HepG2 (cell line): ENCODE measurements around the gene LYZL1. TPM values are rescaled to one million over a fixed set of nuclear protein-coding genes. Genes with fewer than 3 reads are reported as not detected.

Experiments
- ATAC-seq: fragments of 200-7000 bp; cut with Tn5 transposase; 3 replicates; pipeline ENCODE4 v1.9.1; 2020; ENCODE audit warnings: mild to moderate bottlenecking, moderate library complexity
- BruUV-seq: library from RNA; stranded (reverse); fragments of 400-500 nt; replicated peaks from 2 replicates; lab custom pipeline; 2021; lab: Mats Ljungman, UMichigan
- CTCF ChIA-PET: fragments of 300-600 bp; formaldehyde crosslinking; extraction: SDS; loops from one replicate; lab custom pipeline; 2021; ENCODE audit warnings: low total read pairs, inconsistent platforms, low intra/inter-chr PET ratio; lab: Yijun Ruan, JAX
- POLR2A ChIA-PET: fragments of 350-600 bp; sonication (Branson Sonifier 250); formaldehyde crosslinking; loops from one replicate; lab custom pipeline; 2020; ENCODE audit warnings: antibody characterized with exemption, inconsistent platforms; lab: Yijun Ruan, JAX
- DNase-seq: peaks from one replicate; pipeline ENCODE4 v3.0.0-alpha.2; 2015; ENCODE audit warnings: low spot score
- FAIRE-seq: peaks from 3 replicates; lab custom pipeline; 2011; peaks lifted over from hg19 to GRCh38; lab: Jason Lieb, UNC
- H2AFZ ChIP-seq: one replicate; pipeline ENCODE4 v1.6.1; 2011; ENCODE audit warnings: low read length, inconsistent platforms
- H3K27ac ChIP-seq: fragments of 300-600 bp; 3 replicates; pipeline ENCODE4 v1.8.0; 2011; ENCODE audit warnings: mixed run types, mild to moderate bottlenecking, mixed read lengths, low read length, inconsistent platforms; ENCODE audit not compliant: insufficient read depth; ENCODE audit errors: extremely low read length
- H3K27me3 ChIP-seq, 2 experiments: fragments of 200-600 bp in 1 of 2; 2 replicates in 1 of 2; 3 replicates in 1 of 2; pipeline versions ENCODE4 v1.6.0 to v1.8.0; 2011; ENCODE audit warnings: low read length in 2 of 2, mild to moderate bottlenecking in 2 of 2, moderate library complexity in 2 of 2, inconsistent platforms in 1 of 2; ENCODE audit not compliant: insufficient read depth in 2 of 2, control insufficient read depth in 1 of 2
- H3K36me3 ChIP-seq, 2 experiments: fragments of 200-600 bp in 1 of 2; replicated peaks in 1 of 2; 2 replicates in 1 of 2; 3 replicates in 1 of 2; pipeline versions ENCODE4 v1.5.1 to v1.8.0; 2011; ENCODE audit warnings: low read length in 2 of 2, inconsistent platforms in 1 of 2; ENCODE audit not compliant: insufficient read depth in 2 of 2, control insufficient read depth in 1 of 2
- H3K4me1 ChIP-seq: 2 replicates; pipeline ENCODE4 v1.5.1; 2012; ENCODE audit warnings: low read length, inconsistent platforms; ENCODE audit not compliant: insufficient read depth
- H3K4me2 ChIP-seq: 2 replicates; pipeline ENCODE4 v1.6.0; 2011; ENCODE audit warnings: low read depth, low read length, inconsistent platforms
- H3K4me3 ChIP-seq, 3 experiments: fragments of 200-600 bp in 1 of 3; sonication (generic), shearing (Covaris generic) in 1 of 3; replicated peaks in 1 of 3; 2 replicates each; pipeline ENCODE4 v1.5.1; 2011 to 2016; ENCODE audit warnings: low read length in 3 of 3, inconsistent platforms in 2 of 3, low read depth in 2 of 3, mild to moderate bottlenecking in 2 of 3, control low read depth in 1 of 3, mixed read lengths in 1 of 3; ENCODE audit not compliant: insufficient read depth in 1 of 3
- H3K79me2 ChIP-seq: one replicate; pipeline ENCODE4 v1.6.1; 2011; ENCODE audit warnings: low read length, inconsistent platforms; ENCODE audit not compliant: insufficient read depth
- H3K9ac ChIP-seq: 2 replicates; pipeline ENCODE4 v1.6.0; 2011; ENCODE audit warnings: mild to moderate bottlenecking, low read depth, low read length, inconsistent platforms; ENCODE audit not compliant: insufficient read depth
- H3K9me3 ChIP-seq: 2 replicates; pipeline ENCODE4 v1.5.1; 2012; ENCODE audit warnings: mild to moderate bottlenecking, low read length
- H4K20me1 ChIP-seq: 2 replicates; pipeline ENCODE4 v1.6.0; 2011; ENCODE audit warnings: inconsistent platforms, mild to moderate bottlenecking, low read length, moderate library complexity; ENCODE audit not compliant: insufficient read depth
- FOXC1 ChIP-seq: sonication (generic); formaldehyde crosslinking; IDR thresholded peaks from 2 replicates; pipeline ENCODE4 v1.8.0; 2022; ENCODE audit warnings: mild to moderate bottlenecking, missing genetic modification reagents, borderline replicate concordance
- FOXM1 ChIP-seq: sonication (generic); formaldehyde crosslinking; IDR thresholded peaks from 2 replicates; pipeline ENCODE4 v1.5.0; 2020; ENCODE audit warnings: missing genetic modification reagents
- HNRNPK ChIP-seq: fragments of 200-400 bp; formaldehyde crosslinking; IDR thresholded peaks from 2 replicates; pipeline ENCODE4 v1.6.1; 2018; ENCODE audit warnings: low read length, low read depth, moderate library complexity, mild to moderate bottlenecking; ENCODE audit not compliant: poor library complexity, severe bottlenecking
- JARID2 ChIP-seq: sonication (generic); formaldehyde crosslinking; IDR thresholded peaks from 2 replicates; pipeline ENCODE4 v1.8.1; 2023; ENCODE audit warnings: missing genetic modification reagents, inconsistent platforms; ENCODE audit not compliant: insufficient replicate concordance
- MAFG ChIP-seq: sonication (generic); formaldehyde crosslinking; IDR thresholded peaks from 2 replicates; pipeline ENCODE4 v1.5.1; 2020; ENCODE audit warnings: mild to moderate bottlenecking, missing genetic modification reagents
- NFE2L2 ChIP-seq: fragments of 150-350 bp; IDR thresholded peaks from 2 replicates; pipeline ENCODE4 v1.6.1; 2014; ENCODE audit warnings: low read length
- PCBP2 ChIP-seq: fragments of 200-400 bp; formaldehyde crosslinking; optimal IDR thresholded peaks from 2 replicates; pipeline ENCODE3; 2018; ENCODE audit warnings: low read length, low read depth; ENCODE audit not compliant: poor library complexity, severe bottlenecking
- SIN3B ChIP-seq: fragments of 150-350 bp; IDR thresholded peaks from 2 replicates; pipeline ENCODE4 v1.6.1; 2014; ENCODE audit warnings: low read length
- TCF7 ChIP-seq: sonication (generic); IDR thresholded peaks from 2 replicates; pipeline ENCODE4 v1.6.1; 2016; ENCODE audit warnings: antibody characterized with exemption, low read depth
- ZNF550 ChIP-seq: sonication (generic); formaldehyde crosslinking; IDR thresholded peaks from 2 replicates; pipeline ENCODE4 v1.4.0; 2020; ENCODE audit warnings: mild to moderate bottlenecking, missing genetic modification reagents, borderline replicate concordance
- WGBS: methylation state at CpG from one replicate; pipeline ENCODE4 v1.1.6; 2017; ENCODE audit warnings: low lambda C conversion rate; 5-methylcytosine and 5-hydroxymethylcytosine counted together
- in situ Hi-C: cut with HindIII; loops from 2 replicates; pipeline ENCODE4 v1.10.0; 2017; ENCODE audit warnings: low pct_unique_long_range_greater_than_20kb; ENCODE audit not compliant: extremely low pct_ligation_motif_present
- intact Hi-C: fragments of 100-400 bp; cut with micrococcal nuclease; formaldehyde crosslinking; loops from one replicate; pipeline ENCODE4 v1.10.0; 2022; ENCODE audit not compliant: unreplicated experiment
- polyA plus RNA-seq, 8 experiments: library from polyadenylated mRNA; depleted of rRNA in 3 of 8; stranded (reverse) in 7 of 8; unstranded in 1 of 8; fragments of >200 nt; fragmentation: Illumina TruSeq in 4 of 8; extraction: Trizol in 4 of 8; gene quantifications; 2 replicates each; pipeline versions ENCODE4 v1.2.1 to v1.2.3, GENCODE V29; 2011 to 2016; ENCODE audit warnings: low read depth in 4 of 8, missing spikeins in 1 of 8, mixed read lengths in 1 of 8; ENCODE audit not compliant: insufficient read depth in 1 of 8
- total RNA-seq, 5 experiments: library from RNA; depleted of rRNA; stranded (reverse); fragments of >200 nt; fragmentation: Illumina TruSeq; extraction: Trizol; gene quantifications; 2 replicates each; pipeline ENCODE4 v1.2.3, GENCODE V29; 2016; ENCODE audit warnings: low read depth in 1 of 5
- TF ChIP-seq, protein P1 (sequence below): sonication (generic); formaldehyde crosslinking; IDR thresholded peaks from 2 replicates; pipeline ENCODE4 v1.8.0; 2022; ENCODE audit warnings: missing genetic modification reagents, low read depth, mild to moderate bottlenecking, borderline replicate concordance
- TF ChIP-seq, protein P2 (sequence below): sonication (generic); formaldehyde crosslinking; IDR thresholded peaks from 2 replicates; pipeline ENCODE4 v1.4.0; 2020; ENCODE audit warnings: missing genetic modification reagents
- TF ChIP-seq, protein P3 (sequence below): sonication (generic); formaldehyde crosslinking; IDR thresholded peaks from 2 replicates; pipeline ENCODE4 v1.5.0; 2020; ENCODE audit warnings: missing genetic modification reagents

Gene LYZL1
- total and polyA plus RNA-seq, 2 of the 13 experiments (the other 11 are each of a cell fraction or from before 2014, with no cell fraction given), result not detected

DNA sequence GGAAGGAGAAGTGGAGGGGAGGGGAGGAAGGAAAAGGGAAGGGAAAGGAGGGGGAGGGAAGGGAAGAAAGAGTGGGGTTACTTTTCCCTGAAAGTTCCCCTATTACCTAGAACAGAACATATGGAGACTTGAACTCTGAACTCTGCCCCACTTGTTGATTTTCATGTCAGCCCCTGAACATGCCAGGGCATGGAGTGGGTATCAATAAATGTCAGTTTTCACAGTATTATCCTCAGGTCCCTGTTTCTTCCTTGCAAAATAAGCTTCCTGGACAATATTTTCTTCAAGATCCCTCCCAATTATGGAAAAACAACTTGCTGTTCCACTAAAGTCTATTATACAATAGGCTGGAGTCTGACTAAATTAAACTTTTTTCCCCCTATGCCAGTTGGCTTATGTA, 46.9 kb upstream of the LYZL1 start:
- in situ Hi-C loops (loop anchor here (10.0 kb wide), 1 partner anchor 133 kb away; no protein-coding TSS in a partner anchor), intact Hi-C loops (loop anchor here (2.0 kb wide), 2 partner anchors 151 to 203 kb away; no protein-coding TSS in a partner anchor)
- Histone ChIP-seq H2AFZ (no peak overlapping the region), H3K9me3 (no peaks in the 10 kb centered on the region), H3K4me1 (peaks cover 14% of the 10 kb centered on the region), H3K36me3 (no peaks in the 10 kb centered on the region), H3K27ac (no peak overlapping the region), H4K20me1 (no peaks in the 10 kb centered on the region), H3K4me2 (no peak overlapping the region), H3K9ac (no peak overlapping the region), H3K79me2 (no peaks in the 10 kb centered on the region), H3K27me3 (no peaks in the 10 kb centered on the region), H3K4me3 (no peak overlapping the region)
- FAIRE-seq (no peak), ATAC-seq (no peak), DNase-seq (no peak)
- ChIA-PET CTCF (no interaction called here), POLR2A (no interaction called here)
- TF ChIP-seq PCBP2 (peak; percentile 62), HNRNPK (peak; percentile 52), JARID2 (no peak)
- no TSS peak for BruUV-seq

DNA sequence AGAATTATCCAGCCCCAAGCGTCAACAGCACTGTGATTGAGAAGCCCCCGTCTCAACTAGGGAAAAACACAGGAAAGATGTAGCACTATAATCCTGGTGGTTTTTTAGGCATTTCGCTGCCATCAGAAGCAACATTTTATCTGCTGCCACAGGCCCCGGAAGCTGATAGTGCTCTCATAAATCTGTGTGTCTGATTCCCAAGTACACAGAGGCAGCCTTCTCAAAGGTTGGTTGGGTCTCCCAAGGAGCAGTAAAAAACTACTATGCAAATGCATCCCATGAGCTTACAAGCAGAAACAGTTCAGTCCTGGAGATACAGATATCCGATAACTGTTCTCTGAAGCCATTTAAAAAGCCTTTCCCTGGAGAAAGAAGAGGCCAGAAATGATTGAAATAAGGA, 45.8 kb upstream of the LYZL1 start:
- Histone ChIP-seq H3K79me2 (no peaks in the 10 kb centered on the region), H3K9ac (no peak overlapping the region), H3K4me2 (no peak overlapping the region), H3K27ac (no peak overlapping the region), H3K27me3 (no peaks in the 10 kb centered on the region), H3K4me3 (no peak overlapping the region), H2AFZ (no peak overlapping the region), H4K20me1 (no peaks in the 10 kb centered on the region), H3K9me3 (no peaks in the 10 kb centered on the region), H3K36me3 (no peaks in the 10 kb centered on the region), H3K4me1 (peaks cover 14% of the 10 kb centered on the region)
- no TSS peak for BruUV-seq
- DNase-seq (no peak), ATAC-seq (no peak), FAIRE-seq (no peak)
- WGBS, result 41% methylated on average over 4 of the region's 5 CpGs
- intact Hi-C loops, result no loop called here
- CTCF ChIA-PET, result no interaction called here
- POLR2A ChIA-PET, result no interaction called here
- in situ Hi-C loops, result loop anchor here (10.0 kb wide), 1 partner anchor 132 kb away; no protein-coding TSS in a partner anchor
- TF ChIP-seq SIN3B (no peak), FOXC1 (CRISPR knock-in tag) (no peak), FOXM1 (CRISPR knock-in tag) (no peak), ZNF550 (CRISPR knock-in tag) (no peak), TCF7 (no peak), NFE2L2 (no peak), MAFG (CRISPR knock-in tag) (no peak)
- TF ChIP-seq, protein P1, sequence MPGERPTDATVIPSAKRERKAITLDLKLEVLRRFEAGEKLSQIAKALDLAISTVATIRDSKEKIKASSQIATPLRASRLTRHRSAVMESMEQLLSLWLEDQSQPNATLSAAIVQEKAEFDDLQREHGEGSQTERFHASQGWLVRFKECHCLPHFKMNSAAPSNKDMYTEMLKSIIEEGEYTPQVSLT (CRISPR knock-in tag), result no peak
- TF ChIP-seq, protein P2, sequence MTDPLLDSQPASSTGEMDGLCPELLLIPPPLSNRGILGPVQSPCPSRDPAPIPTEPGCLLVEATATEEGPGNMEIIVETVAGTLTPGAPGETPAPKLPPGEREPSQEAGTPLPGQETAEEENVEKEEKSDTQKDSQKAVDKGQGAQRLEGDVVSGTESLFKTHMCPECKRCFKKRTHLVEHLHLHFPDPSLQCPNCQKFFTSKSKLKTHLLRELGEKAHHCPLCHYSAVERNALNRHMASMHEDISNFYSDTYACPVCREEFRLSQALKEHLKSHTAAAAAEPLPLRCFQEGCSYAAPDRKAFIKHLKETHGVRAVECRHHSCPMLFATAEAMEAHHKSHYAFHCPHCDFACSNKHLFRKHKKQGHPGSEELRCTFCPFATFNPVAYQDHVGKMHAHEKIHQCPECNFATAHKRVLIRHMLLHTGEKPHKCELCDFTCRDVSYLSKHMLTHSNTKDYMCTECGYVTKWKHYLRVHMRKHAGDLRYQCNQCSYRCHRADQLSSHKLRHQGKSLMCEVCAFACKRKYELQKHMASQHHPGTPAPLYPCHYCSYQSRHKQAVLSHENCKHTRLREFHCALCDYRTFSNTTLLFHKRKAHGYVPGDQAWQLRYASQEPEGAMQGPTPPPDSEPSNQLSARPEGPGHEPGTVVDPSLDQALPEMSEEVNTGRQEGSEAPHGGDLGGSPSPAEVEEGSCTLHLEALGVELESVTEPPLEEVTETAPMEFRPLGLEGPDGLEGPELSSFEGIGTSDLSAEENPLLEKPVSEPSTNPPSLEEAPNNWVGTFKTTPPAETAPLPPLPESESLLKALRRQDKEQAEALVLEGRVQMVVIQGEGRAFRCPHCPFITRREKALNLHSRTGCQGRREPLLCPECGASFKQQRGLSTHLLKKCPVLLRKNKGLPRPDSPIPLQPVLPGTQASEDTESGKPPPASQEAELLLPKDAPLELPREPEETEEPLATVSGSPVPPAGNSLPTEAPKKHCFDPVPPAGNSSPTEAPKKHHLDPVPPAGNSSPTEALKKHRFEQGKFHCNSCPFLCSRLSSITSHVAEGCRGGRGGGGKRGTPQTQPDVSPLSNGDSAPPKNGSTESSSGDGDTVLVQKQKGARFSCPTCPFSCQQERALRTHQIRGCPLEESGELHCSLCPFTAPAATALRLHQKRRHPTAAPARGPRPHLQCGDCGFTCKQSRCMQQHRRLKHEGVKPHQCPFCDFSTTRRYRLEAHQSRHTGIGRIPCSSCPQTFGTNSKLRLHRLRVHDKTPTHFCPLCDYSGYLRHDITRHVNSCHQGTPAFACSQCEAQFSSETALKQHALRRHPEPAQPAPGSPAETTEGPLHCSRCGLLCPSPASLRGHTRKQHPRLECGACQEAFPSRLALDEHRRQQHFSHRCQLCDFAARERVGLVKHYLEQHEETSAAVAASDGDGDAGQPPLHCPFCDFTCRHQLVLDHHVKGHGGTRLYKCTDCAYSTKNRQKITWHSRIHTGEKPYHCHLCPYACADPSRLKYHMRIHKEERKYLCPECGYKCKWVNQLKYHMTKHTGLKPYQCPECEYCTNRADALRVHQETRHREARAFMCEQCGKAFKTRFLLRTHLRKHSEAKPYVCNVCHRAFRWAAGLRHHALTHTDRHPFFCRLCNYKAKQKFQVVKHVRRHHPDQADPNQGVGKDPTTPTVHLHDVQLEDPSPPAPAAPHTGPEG (CRISPR knock-in tag), result no peak
- TF ChIP-seq, protein P3, sequence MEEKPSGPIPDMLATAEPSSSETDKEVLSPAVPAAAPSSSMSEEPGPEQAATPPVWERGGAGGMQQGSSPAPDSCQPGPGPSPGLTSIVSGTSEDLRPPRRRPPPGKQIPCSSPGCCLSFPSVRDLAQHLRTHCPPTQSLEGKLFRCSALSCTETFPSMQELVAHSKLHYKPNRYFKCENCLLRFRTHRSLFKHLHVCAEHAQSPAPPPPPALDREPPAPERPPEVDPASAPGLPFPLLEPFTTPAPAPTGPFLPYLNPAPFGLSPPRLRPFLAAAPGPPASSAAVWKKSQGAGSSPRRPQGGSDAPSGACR (CRISPR knock-in tag), result no peak
